B cell (primary cell): ENCODE results near the gene KLHL33. TPM values are rescaled to one million over a fixed set of nuclear protein-coding genes. Genes with fewer than 3 reads are reported as not detected.

Source experiments
- ATAC-seq: fragments of 200-7000 bp; cut with Tn5 transposase; one replicate; pipeline ENCODE4 v1.10.0; 2021; ENCODE audit warnings: low read depth, mild to moderate bottlenecking, moderate number of reproducible peaks, moderate library complexity
- CTCF ChIA-PET: fragments of 350-600 bp; sonication (Branson Sonifier 250); formaldehyde crosslinking; loops from one replicate; lab custom pipeline; 2021; ENCODE audit warnings: antibody characterized with exemption, inconsistent platforms; lab: Charles Lee
- POLR2A ChIA-PET: fragments of 350-600 bp; sonication (Branson Sonifier 250); formaldehyde crosslinking; loops from one replicate; lab custom pipeline; 2021; ENCODE audit warnings: antibody characterized with exemption; lab: Charles Lee
- DNase-seq: peaks from one replicate; pipeline ENCODE4 v3.0.0; 2013
- H2AFZ ChIP-seq: 2 replicates; pipeline ENCODE4 v1.6.1; 2012; ENCODE audit warnings: mild to moderate bottlenecking, low read depth, low read length; ENCODE audit not compliant: insufficient read depth, poor library complexity, severe bottlenecking
- H3K27ac ChIP-seq, 2 donors: 1 replicate in 1 of 2; 2 replicates in 1 of 2; pipeline ENCODE4 v1.5.1; 2012 to 2013; ENCODE audit warnings: low read length in 2 of 2, mild to moderate bottlenecking in 2 of 2, moderate library complexity in 1 of 2
- H3K27me3 ChIP-seq, 4 experiments: fragments of 200-600 bp in 1 of 4; sonication (generic) in 1 of 4; replicated peaks in 1 of 4; 1 replicate in 2 of 4; 2 replicates in 2 of 4; pipeline versions ENCODE4 v1.6.1 to v1.7.0; 2013 to 2016; ENCODE audit warnings: low read length in 3 of 4, mild to moderate bottlenecking in 2 of 4, mixed read lengths in 1 of 4, moderate library complexity in 1 of 4; ENCODE audit not compliant: insufficient read depth in 4 of 4, control insufficient read depth in 3 of 4; ENCODE audit errors: control extremely low read depth in 1 of 4
- H3K36me3 ChIP-seq, 2 experiments: replicated peaks in 1 of 2; 1 replicate in 1 of 2; 2 replicates in 1 of 2; pipeline versions ENCODE4 v1.6.1 to v1.7.1; 2013; ENCODE audit warnings: low read length in 1 of 2; ENCODE audit not compliant: insufficient read depth in 2 of 2, control insufficient read depth in 1 of 2; ENCODE audit errors: control extremely low read depth in 1 of 2, extremely low read depth in 1 of 2
- H3K4me1 ChIP-seq, 2 donors: fragments of 200-600 bp in 1 of 2; sonication (generic) in 1 of 2; 1 replicate in 1 of 2; 2 replicates in 1 of 2; pipeline versions ENCODE4 v1.5.1 to v1.6.1; 2013 to 2017; ENCODE audit warnings: low read length in 2 of 2; ENCODE audit not compliant: control insufficient read depth in 2 of 2, insufficient read depth in 2 of 2
- H3K4me2 ChIP-seq: replicated peaks from 2 replicates; pipeline ENCODE3; 2012; ENCODE audit warnings: mild to moderate bottlenecking, low read depth, low read length; ENCODE audit not compliant: poor library complexity, severe bottlenecking
- H3K4me3 ChIP-seq, 5 experiments: fragments of 200-600 bp in 1 of 5; sonication (generic) in 1 of 5; 1 replicate in 3 of 5; 2 replicates in 2 of 5; pipeline versions ENCODE4 v1.5.1 to v1.7.0; 2011 to 2016; ENCODE audit warnings: low read length in 4 of 5, mild to moderate bottlenecking in 4 of 5, low read depth in 2 of 5, control low read depth in 1 of 5, moderate library complexity in 1 of 5; ENCODE audit not compliant: insufficient read depth in 1 of 5; ENCODE audit errors: control extremely low read depth in 1 of 5, extremely low read depth in 1 of 5
- H3K79me2 ChIP-seq: fragments of 200-600 bp; sonication (generic); one replicate; pipeline ENCODE4 v1.6.0; 2016; ENCODE audit warnings: low read length; ENCODE audit not compliant: control insufficient read depth, insufficient read depth
- H3K9ac ChIP-seq: fragments of 200-600 bp; sonication (generic); 2 replicates; pipeline ENCODE4 v1.6.1; 2017; ENCODE audit warnings: mild to moderate bottlenecking, low read length, moderate library complexity
- H3K9me3 ChIP-seq, 3 donors: one replicate each; pipeline versions ENCODE4 v1.6.1 to v1.7.1; 2013; ENCODE audit warnings: low read length in 2 of 3; ENCODE audit not compliant: control insufficient read depth in 2 of 3, insufficient read depth in 1 of 3; ENCODE audit errors: control extremely low read depth in 1 of 3
- H4K20me1 ChIP-seq: 2 replicates; pipeline ENCODE4 v1.6.0; 2012; ENCODE audit warnings: mild to moderate bottlenecking, low read length; ENCODE audit not compliant: insufficient read depth, control insufficient read depth, poor library complexity, severe bottlenecking
- H3K27ac Mint-ChIP-seq: one replicate; pipeline ENCODE4 v1.8.0; 2021; ENCODE audit warnings: mixed read lengths
- H3K27me3 Mint-ChIP-seq: one replicate; pipeline ENCODE4 v1.8.0; 2021; ENCODE audit warnings: mixed read lengths
- H3K4me1 Mint-ChIP-seq: one replicate; pipeline ENCODE4 v1.8.0; 2021; ENCODE audit warnings: mixed read lengths
- H3K4me3 Mint-ChIP-seq: one replicate; pipeline ENCODE4 v1.8.0; 2021; ENCODE audit warnings: mixed read lengths
- H3K9me3 Mint-ChIP-seq: one replicate; pipeline ENCODE4 v1.8.0; 2022; ENCODE audit warnings: mixed read lengths; ENCODE audit not compliant: insufficient read depth
- EZH2 ChIP-seq: IDR thresholded peaks from 2 replicates; pipeline ENCODE4 v1.6.1; 2012; ENCODE audit warnings: borderline replicate concordance, low read depth, mild to moderate bottlenecking, moderate library complexity, low read length; ENCODE audit not compliant: insufficient read depth, poor library complexity, severe bottlenecking
- WGBS: methylation state at CpG from one replicate; pipeline ENCODE4 v1.1.5; 2013; ENCODE audit warnings: missing lambda C conversion rate; ENCODE audit not compliant: insufficient coverage; 5-methylcytosine and 5-hydroxymethylcytosine counted together
- intact Hi-C: fragments of 100-400 bp; cut with micrococcal nuclease; formaldehyde crosslinking; loops from one replicate; pipeline ENCODE4 v1.10.0; 2022
- polyA plus RNA-seq: library from polyadenylated mRNA; depleted of rRNA; stranded (reverse); fragments of >200 nt; gene quantifications from 2 replicates; pipeline ENCODE4 v1.2.3, GENCODE V29; 2012
- total RNA-seq, 2 donors: library from RNA; stranded (reverse); fragments of 120-200 nt in 1 of 2; gene quantifications; 1 replicate in 1 of 2; 2 replicates in 1 of 2; pipeline versions ENCODE4 v1.2.3 to v1.2.4, GENCODE V29; 2013 to 2022
- TF ChIP-seq, protein P1 (sequence below): fragments of 200-600 bp; IDR thresholded peaks from one replicate; pipeline ENCODE4 v1.8.0; 2022; ENCODE audit warnings: antibody characterized with exemption, mild to moderate bottlenecking

KLHL33 gene
- total and polyA plus RNA-seq, 2 donors (not counting 1 experiment from before 2014, with no cell fraction given): 0.20 to 0.25 TPM

DNA sequence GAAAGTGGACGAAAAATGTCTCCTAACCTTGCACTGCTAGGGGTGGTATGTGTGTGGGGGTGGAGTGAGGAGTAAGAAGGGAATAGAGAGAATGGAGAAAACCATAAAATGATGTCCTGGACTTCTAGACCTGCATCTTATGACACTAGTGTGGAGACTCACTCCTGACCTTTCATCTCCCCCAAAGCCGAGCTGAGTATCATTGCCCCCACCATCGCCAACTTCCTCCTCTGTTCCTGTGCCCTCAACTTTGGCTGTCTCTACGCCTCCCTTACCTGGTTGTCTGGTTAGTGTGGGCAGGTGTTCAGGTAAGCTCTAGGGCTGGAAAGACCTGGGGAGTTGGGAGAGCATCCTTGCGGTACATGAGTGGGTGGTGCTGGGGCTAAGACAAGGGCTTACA, 4.5 kb upstream of the KLHL33 start:
- peak overlapping the region; percentile 46 to 56 for H3K27ac ChIP-seq
- peak overlapping the region; percentile 69 for H2AFZ ChIP-seq
- no peaks in the 10 kb centered on the region for H4K20me1 ChIP-seq
- H3K4me3 ChIP-seq: no peak overlapping the region
- H3K4me3 Mint-ChIP-seq: peak overlapping the region; percentile 60
- H3K9me3 ChIP-seq: peaks cover 0 to 17% (median 3%) of the 10 kb centered on the region in 3 donors
- intact Hi-C loops: no loop called here
- peak overlapping the region; percentile 88 for H3K27ac Mint-ChIP-seq
- no peak overlapping the region for H3K9ac ChIP-seq
- no peaks in the 10 kb centered on the region for H3K79me2 ChIP-seq
- ATAC-seq: no peak
- H3K27me3 ChIP-seq: no peaks in the 10 kb centered on the region
- H3K9me3 Mint-ChIP-seq: peaks cover 2% of the 10 kb centered on the region
- H3K4me2 ChIP-seq: peak overlapping the region; percentile 48
- 88% methylated on average over 1 of the region's 5 CpGs for WGBS
- H3K4me1 Mint-ChIP-seq: peaks cover 53% of the 10 kb centered on the region
- CTCF ChIA-PET: interaction anchor here (1.7 kb wide), 1 partner anchor 25 kb away, joined by 11 read pairs; no protein-coding TSS in a partner anchor
- TF ChIP-seq, protein P1, sequence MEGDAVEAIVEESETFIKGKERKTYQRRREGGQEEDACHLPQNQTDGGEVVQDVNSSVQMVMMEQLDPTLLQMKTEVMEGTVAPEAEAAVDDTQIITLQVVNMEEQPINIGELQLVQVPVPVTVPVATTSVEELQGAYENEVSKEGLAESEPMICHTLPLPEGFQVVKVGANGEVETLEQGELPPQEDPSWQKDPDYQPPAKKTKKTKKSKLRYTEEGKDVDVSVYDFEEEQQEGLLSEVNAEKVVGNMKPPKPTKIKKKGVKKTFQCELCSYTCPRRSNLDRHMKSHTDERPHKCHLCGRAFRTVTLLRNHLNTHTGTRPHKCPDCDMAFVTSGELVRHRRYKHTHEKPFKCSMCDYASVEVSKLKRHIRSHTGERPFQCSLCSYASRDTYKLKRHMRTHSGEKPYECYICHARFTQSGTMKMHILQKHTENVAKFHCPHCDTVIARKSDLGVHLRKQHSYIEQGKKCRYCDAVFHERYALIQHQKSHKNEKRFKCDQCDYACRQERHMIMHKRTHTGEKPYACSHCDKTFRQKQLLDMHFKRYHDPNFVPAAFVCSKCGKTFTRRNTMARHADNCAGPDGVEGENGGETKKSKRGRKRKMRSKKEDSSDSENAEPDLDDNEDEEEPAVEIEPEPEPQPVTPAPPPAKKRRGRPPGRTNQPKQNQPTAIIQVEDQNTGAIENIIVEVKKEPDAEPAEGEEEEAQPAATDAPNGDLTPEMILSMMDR: no peak
- no peak for TF ChIP-seq EZH2
- POLR2A ChIA-PET: no interaction called here
- peaks cover 0 to 11% of the 10 kb centered on the region in 2 experiments for H3K36me3 ChIP-seq
- DNase-seq: no peak
- H3K27me3 Mint-ChIP-seq: no peaks in the 10 kb centered on the region
- H3K4me1 ChIP-seq: peaks cover 45 to 61% of the 10 kb centered on the region in 2 donors

DNA sequence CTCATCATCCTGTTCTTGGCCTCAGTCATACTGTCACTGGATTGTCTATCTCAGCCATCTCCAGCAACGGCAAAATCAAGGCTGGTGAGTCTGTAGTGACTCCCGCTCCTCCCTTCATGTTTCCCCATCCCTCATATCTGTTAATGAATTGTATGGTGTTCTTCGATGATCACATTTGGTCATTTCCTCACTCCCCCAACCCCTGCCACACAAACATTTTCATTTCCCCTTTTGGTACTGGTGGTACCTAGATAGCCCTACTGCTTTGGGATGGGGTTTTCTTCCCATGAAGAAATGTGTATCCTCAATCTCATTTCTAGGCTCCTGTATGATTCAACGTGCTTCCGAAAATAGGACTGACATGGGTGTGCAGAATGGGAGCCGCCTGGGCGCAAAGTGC, 2.7 kb upstream of the KLHL33 start:
- ATAC-seq (peak; percentile 38), DNase-seq (peak; percentile 51)
- H3K4me3 Mint-ChIP-seq: peak overlapping the region; percentile 52
- Histone ChIP-seq H3K27me3 (no peaks in the 10 kb centered on the region), H3K9me3 (peaks cover 0 to 17% (median 3%) of the 10 kb centered on the region in 3 donors), H3K4me2 (peak overlapping the region; percentile 36), H3K9ac (no peak overlapping the region), H3K27ac (no peak overlapping the region), H3K4me1 (peaks cover 45 to 66% of the 10 kb centered on the region in 2 donors), H2AFZ (no peak overlapping the region), H3K79me2 (no peaks in the 10 kb centered on the region), H3K36me3 (peaks cover 0 to 6% of the 10 kb centered on the region in 2 experiments), H3K4me3 (peak overlapping the region in 1 of 5 experiments; percentile 9), H4K20me1 (no peaks in the 10 kb centered on the region)
- H3K4me1 Mint-ChIP-seq: peaks cover 53% of the 10 kb centered on the region
- H3K9me3 Mint-ChIP-seq: peaks cover 2% of the 10 kb centered on the region
- H3K27me3 Mint-ChIP-seq: no peaks in the 10 kb centered on the region
- ChIA-PET POLR2A (no interaction called here), CTCF (no interaction called here)
- WGBS: 92% methylated on average over 4 of the region's 7 CpGs
- TF ChIP-seq, protein P1: no peak
- no peak for TF ChIP-seq EZH2
- intact Hi-C loops: loop anchor here (2.0 kb wide), 1 partner anchor 16 kb away; the partner anchor contains the start of genes APEX1 and OSGEP
- H3K27ac Mint-ChIP-seq: peak overlapping the region; percentile 22
